ENCODE measurements around the gene ZNF366.

ZNF366 gene

GRCh38 chr5:72448368-72448767 lies 58.8 kb downstream of the ZNF366 start:
- Histone ChIP-seq H3K36me3 (no peaks in the 10 kb centered on the region), H3K4me1 (ENCODE audit: control insufficient read depth in 1 of 2, insufficient read depth in 1 of 2, low read depth in 1 of 2, low read length in 1 of 2) (no peaks in the 10 kb centered on the region), H3K27ac (no peak overlapping the region), H3K9me3 (no peaks in the 10 kb centered on the region), H3K4me3 (ENCODE audit: low read depth in 1 of 2, low read length in 1 of 2) (no peak overlapping the region), H3K27me3 (no peaks in the 10 kb centered on the region)
- TF ChIP-seq CTCF (IDR thresholded peaks at IDR 0.05), result no peak

- Histone ChIP-seq H3K27ac (no peak overlapping the region), H3K9me3 (no peaks in the 10 kb centered on the region), H3K36me3 (no peaks in the 10 kb centered on the region), H3K4me1 (ENCODE audit: control insufficient read depth in 1 of 2, insufficient read depth in 1 of 2, low read depth in 1 of 2, low read length in 1 of 2) (no peaks in the 10 kb centered on the region), H3K27me3 (no peaks in the 10 kb centered on the region), H3K4me3 (ENCODE audit: low read depth in 1 of 2, low read length in 1 of 2) (no peak overlapping the region)
- no peak for TF ChIP-seq CTCF (IDR thresholded peaks at IDR 0.05)
Measured at GRCh38 chr5:72447751-72448150, 59.5 kb downstream of the ZNF366 start.

GRCh38 chr5:72445969-72446368 lies 61.2 kb downstream of the ZNF366 start:
- H3K27ac ChIP-seq, result no peak overlapping the region
- TF ChIP-seq CTCF (IDR thresholded peaks at IDR 0.05), result no peak

GRCh38 chr5:72443883-72444282 lies 63.3 kb downstream of the ZNF366 start:
- Histone ChIP-seq H3K4me1 (ENCODE audit: control insufficient read depth in 1 of 2, insufficient read depth in 1 of 2, low read depth in 1 of 2, low read length in 1 of 2) (no peaks in the 10 kb centered on the region), H3K27me3 (no peaks in the 10 kb centered on the region), H3K36me3 (no peaks in the 10 kb centered on the region), H3K4me3 (ENCODE audit: low read depth in 1 of 2, low read length in 1 of 2) (no peak overlapping the region), H3K27ac (no peak overlapping the region), H3K9me3 (no peaks in the 10 kb centered on the region)
- no peak for TF ChIP-seq CTCF (IDR thresholded peaks at IDR 0.05)

More at GRCh38 chr5:72445969-72446368, 61.2 kb downstream of the ZNF366 start:
- Histone ChIP-seq H3K9me3 (no peaks in the 10 kb centered on the region), H3K4me3 (ENCODE audit: low read depth in 1 of 2, low read length in 1 of 2) (no peak overlapping the region), H3K4me1 (ENCODE audit: control insufficient read depth in 1 of 2, insufficient read depth in 1 of 2, low read depth in 1 of 2, low read length in 1 of 2) (no peaks in the 10 kb centered on the region), H3K36me3 (no peaks in the 10 kb centered on the region), H3K27me3 (no peaks in the 10 kb centered on the region)

GRCh38 chr5:72441862-72442540 lies 65.2 kb downstream of the ZNF366 start:
- Histone ChIP-seq H3K9me3 (no peaks in the 10 kb centered on the region), H3K27ac (no peak overlapping the region), H3K4me1 (ENCODE audit: control insufficient read depth in 1 of 2, insufficient read depth in 1 of 2, low read depth in 1 of 2, low read length in 1 of 2) (no peaks in the 10 kb centered on the region), H3K27me3 (no peaks in the 10 kb centered on the region), H3K36me3 (no peaks in the 10 kb centered on the region), H3K4me3 (ENCODE audit: low read depth in 1 of 2, low read length in 1 of 2) (no peak overlapping the region)
- TF ChIP-seq CTCF (IDR thresholded peaks at IDR 0.05), result no peak

Measured in neutrophil (primary cell).